ENCODE results near the gene MYRFL.

Gene MYRFL

DNA sequence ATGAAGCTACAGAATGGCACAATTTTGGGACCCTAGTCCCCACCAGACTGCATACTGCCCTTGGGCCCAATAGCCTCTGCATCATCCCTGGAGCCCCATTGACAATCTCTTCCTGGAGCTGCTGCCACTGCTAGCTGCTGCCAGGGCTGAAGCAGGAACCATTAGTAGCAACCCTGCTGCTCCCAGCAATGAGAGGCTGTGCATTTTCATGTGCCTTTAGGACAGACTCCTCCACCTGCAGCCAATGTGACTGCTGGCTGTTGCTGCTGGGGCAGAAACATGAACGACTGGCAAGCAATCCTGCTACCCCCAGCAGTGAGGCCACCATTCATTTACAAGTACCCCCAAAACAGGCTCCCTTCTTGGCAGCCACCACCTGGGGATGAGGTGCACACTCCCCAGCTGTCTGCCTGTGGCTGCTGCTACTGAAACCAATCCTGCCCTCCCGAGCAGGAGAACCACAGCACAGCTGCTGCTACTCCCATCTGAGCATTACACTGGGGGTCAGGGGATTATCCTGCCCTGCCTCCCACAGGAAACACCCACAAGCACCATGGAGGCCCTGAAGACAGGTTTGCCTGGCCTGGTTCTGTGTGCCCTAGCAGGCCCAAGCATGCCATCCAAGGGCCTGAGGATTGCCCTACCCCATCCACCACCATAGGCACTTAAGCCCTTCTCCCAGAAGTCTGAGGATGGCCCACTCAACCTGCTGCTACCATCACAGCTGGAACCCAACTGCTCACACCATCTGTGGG is 181.0 kb downstream of the MYRFL start:
- H3K4me3 ChIP-seq (ENCODE audit: low read depth, low read length) = no peak overlapping the region
- TF ChIP-seq CTCF (IDR thresholded peaks at IDR 0.05; ENCODE audit: low read depth, low read length, missing control alignments) = no peak
- no peak for DNase-seq (ENCODE audit: low read depth)

GRCh38 chr12:70006619-70006973 is 181.6 kb downstream of the MYRFL start:
- H3K4me3 ChIP-seq (ENCODE audit: low read depth, low read length) = no peak overlapping the region
- no peak for DNase-seq (ENCODE audit: low read depth)
- no peak for TF ChIP-seq CTCF (IDR thresholded peaks at IDR 0.05; ENCODE audit: low read depth, low read length, missing control alignments)

DNA sequence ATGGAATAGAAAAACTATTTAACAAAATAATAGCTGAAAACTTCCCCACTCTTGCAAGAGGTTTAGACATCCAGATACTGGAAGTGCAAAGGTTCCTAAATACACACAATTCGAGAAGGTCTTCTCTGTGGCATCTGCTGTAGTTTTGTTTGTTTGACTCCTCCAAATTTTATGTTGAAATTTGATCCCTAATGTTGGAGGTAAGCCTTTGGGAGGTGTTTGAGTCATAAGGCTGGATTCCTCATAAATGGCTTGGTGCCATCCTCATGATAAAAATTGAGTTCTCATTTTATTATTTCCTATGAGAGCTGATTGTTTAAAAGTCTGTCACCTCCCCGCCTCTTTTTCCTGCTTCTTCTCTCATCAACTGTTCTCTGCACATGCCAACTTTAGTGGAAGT is 182.7 kb downstream of the MYRFL start:
- no peak for DNase-seq (ENCODE audit: low read depth)
- H3K4me3 ChIP-seq (ENCODE audit: low read depth, low read length) = no peak overlapping the region
- no peak for TF ChIP-seq CTCF (IDR thresholded peaks at IDR 0.05; ENCODE audit: low read depth, low read length, missing control alignments)
